Memory B cell (primary cell): ENCODE measurements around the gene PRDM1.
A peak's percentile ranks its signal among the peaks of the same experiment; 100 is the strongest.

Experiments used
- ATAC-seq: fragments of 150-1000 bp; cut with Tn5 transposase; 2 replicates; pipeline ENCODE4 v1.10.0; 2021; ENCODE audit warnings: low read depth, mild to moderate bottlenecking, moderate library complexity
- DNase-seq, 2 donors: peaks; one replicate each; pipeline ENCODE4 v3.0.0; 2022; ENCODE audit warnings: low spot score in 2 of 2
- H3K27ac Mint-ChIP-seq: one replicate; pipeline ENCODE4 v1.8.0; 2022; ENCODE audit warnings: mild to moderate bottlenecking, moderate library complexity, mixed read lengths
- H3K27me3 Mint-ChIP-seq: one replicate; pipeline ENCODE4 v1.8.0; 2022; ENCODE audit warnings: mixed read lengths
- H3K36me3 Mint-ChIP-seq: one replicate; pipeline ENCODE4 v1.8.0; 2022; ENCODE audit warnings: mild to moderate bottlenecking, mixed read lengths
- H3K4me1 Mint-ChIP-seq: one replicate; pipeline ENCODE4 v1.8.0; 2022; ENCODE audit warnings: mixed read lengths
- H3K4me3 Mint-ChIP-seq: one replicate; pipeline ENCODE4 v1.8.0; 2022; ENCODE audit warnings: mild to moderate bottlenecking, moderate library complexity, mixed read lengths
- H3K9me3 Mint-ChIP-seq: one replicate; pipeline ENCODE4 v1.8.0; 2022; ENCODE audit warnings: mixed read lengths

Gene PRDM1

DNA sequence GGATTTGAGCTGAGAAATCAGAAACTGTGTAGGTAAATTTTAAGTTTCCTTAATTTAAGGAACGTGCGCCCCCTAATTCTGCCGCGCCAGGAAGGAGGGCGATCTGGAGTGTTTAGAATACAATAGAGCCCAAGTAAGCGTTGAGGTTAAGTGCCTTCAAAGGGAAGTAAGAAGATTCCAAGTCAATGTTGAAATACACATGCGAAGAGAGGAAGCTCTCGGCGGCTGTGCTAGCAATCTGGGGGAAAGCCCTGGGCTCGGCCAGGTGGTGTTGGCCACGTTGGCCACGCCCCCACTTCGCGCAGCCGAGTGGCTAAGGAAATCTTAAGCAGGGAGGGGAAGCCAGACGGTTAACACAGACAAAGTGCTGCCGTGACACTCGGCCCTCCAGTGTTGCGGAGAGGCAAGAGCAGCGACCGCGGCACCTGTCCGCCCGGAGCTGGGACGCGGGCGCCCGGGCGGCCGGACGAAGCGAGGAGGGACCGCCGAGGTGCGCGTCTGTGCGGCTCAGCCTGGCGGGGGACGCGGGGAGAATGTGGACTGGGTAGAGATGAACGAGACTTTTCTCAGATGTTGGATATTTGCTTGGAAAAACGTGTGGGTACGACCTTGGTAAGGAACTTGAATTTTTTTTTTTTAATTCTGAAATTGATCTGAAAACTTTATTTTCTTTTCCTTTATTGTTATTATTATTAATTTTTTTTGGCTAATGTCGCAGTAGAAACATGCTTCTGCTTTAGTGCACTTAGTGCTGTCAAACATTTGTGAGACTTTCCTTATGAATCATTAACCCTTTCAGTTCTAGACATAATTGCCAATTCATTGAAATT lies at the start of gene PRDM1:
TSS of gene PRDM1 (plus strand) at position 353 of the 830 bp plus-strand sequence. CDS start at position 571, 218 bp downstream.
- Mint-ChIP-seq H3K9me3 (no peaks in the 10 kb centered on the region), H3K36me3 (no peaks in the 10 kb centered on the region), H3K4me1 (peaks cover 36% of the 10 kb centered on the region), H3K27me3 (no peaks in the 10 kb centered on the region), H3K4me3 (peak within 1 kb of the TSS; percentile 95), H3K27ac (peak within 1 kb of the TSS; percentile 95)
- DNase-seq (peak; percentile 82 to 90), ATAC-seq (peak; percentile 89)

DNA sequence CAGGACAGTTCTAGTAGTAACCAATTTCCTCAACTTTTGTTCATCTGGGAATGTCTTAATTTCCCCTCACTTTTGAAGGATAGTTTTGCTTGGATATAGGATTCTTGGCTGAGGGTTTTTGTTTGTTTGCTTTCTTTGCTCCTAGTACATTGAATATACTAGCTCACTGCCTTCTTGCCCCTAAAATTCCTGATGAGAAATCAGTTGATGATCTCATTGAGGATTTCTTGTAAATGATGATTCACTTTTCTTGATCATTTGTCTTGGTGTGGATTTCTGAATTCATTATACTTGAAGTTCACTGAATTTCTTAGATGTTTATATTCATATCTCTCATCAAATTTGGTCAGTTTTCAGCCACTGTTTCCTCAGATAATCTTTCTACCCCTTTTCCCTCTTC lies 49.1 kb upstream of the PRDM1 start:
- DNase-seq (no peak), ATAC-seq (no peak)
- H3K27ac Mint-ChIP-seq: no peak overlapping the region
- H3K36me3 Mint-ChIP-seq: peaks cover 10% of the 10 kb centered on the region
- H3K27me3 Mint-ChIP-seq: no peaks in the 10 kb centered on the region
- H3K4me3 Mint-ChIP-seq: no peak overlapping the region
- no peaks in the 10 kb centered on the region for H3K4me1 Mint-ChIP-seq
- H3K9me3 Mint-ChIP-seq: peaks cover 13% of the 10 kb centered on the region

GRCh38 chr6:106039897-106040592 lies 46.1 kb upstream of the PRDM1 start:
- H3K4me1 Mint-ChIP-seq: no peaks in the 10 kb centered on the region
- H3K4me3 Mint-ChIP-seq: no peak overlapping the region
- ATAC-seq: no peak
- H3K36me3 Mint-ChIP-seq: peaks cover 10% of the 10 kb centered on the region
- no peak for DNase-seq
- H3K27ac Mint-ChIP-seq: no peak overlapping the region
- peaks cover 13% of the 10 kb centered on the region for H3K9me3 Mint-ChIP-seq
- peaks cover 4% of the 10 kb centered on the region for H3K27me3 Mint-ChIP-seq

- Mint-ChIP-seq H3K27me3 (peaks cover 4% of the 10 kb centered on the region), H3K4me1 (no peaks in the 10 kb centered on the region), H3K4me3 (no peak overlapping the region), H3K36me3 (no peaks in the 10 kb centered on the region), H3K27ac (no peak overlapping the region), H3K9me3 (no peaks in the 10 kb centered on the region)
- ATAC-seq: no peak
- DNase-seq: no peak
Measured at GRCh38 chr6:106044151-106044550, 42.0 kb upstream of the PRDM1 start.

- Mint-ChIP-seq H3K9me3 (no peaks in the 10 kb centered on the region), H3K27me3 (peaks cover 4% of the 10 kb centered on the region), H3K4me3 (no peak overlapping the region), H3K36me3 (no peaks in the 10 kb centered on the region), H3K27ac (no peak overlapping the region), H3K4me1 (no peaks in the 10 kb centered on the region)
- ATAC-seq (no peak), DNase-seq (no peak)
Measured at GRCh38 chr6:106045077-106045476, 41.1 kb upstream of the PRDM1 start.

DNA sequence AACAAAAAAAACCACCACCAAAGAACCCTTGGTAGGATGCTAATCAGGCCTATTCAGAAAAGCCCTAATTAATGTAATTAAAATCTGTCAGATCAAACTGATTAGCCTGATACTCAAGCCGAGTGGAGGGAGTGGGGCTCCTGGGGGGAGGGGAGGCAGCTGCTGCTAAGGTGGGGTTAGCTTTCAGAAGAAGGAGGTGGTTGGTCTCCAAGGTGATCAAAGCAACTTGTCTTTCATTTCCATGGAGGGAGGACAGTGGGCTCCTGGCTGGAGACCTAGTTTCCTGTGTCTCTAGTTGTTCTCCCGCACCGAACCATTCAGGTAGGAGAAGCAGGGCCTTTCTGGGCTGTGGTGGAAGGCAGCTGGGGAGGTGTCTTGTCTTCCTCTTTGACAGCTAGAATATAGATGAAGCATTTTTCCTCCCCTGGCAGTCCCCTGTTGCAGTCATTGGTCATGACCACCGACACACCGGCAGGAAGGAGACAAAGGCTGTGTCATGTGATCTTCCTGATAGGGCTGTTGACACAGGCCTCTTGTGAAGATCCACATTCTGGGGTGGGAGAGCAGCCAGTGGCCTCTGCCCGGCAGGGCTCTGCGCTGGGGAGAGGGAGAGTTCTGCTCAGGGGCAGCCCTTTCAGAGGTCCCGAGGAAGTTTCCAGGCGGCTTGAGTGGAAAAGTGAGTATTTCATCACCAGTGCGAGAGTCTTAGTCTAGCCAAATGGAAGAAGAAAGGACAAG lies 39.9 kb upstream of the PRDM1 start:
- Mint-ChIP-seq H3K36me3 (no peaks in the 10 kb centered on the region), H3K27ac (no peak overlapping the region), H3K4me1 (no peaks in the 10 kb centered on the region), H3K4me3 (no peak overlapping the region), H3K9me3 (no peaks in the 10 kb centered on the region), H3K27me3 (peaks cover 4% of the 10 kb centered on the region)
- DNase-seq: no peak
- no peak for ATAC-seq

GRCh38 chr6:106046854-106047200 lies 39.3 kb upstream of the PRDM1 start:
- no peak for DNase-seq
- no peaks in the 10 kb centered on the region for H3K36me3 Mint-ChIP-seq
- H3K4me1 Mint-ChIP-seq: no peaks in the 10 kb centered on the region
- H3K4me3 Mint-ChIP-seq: no peak overlapping the region
- H3K27me3 Mint-ChIP-seq: peaks cover 4% of the 10 kb centered on the region
- H3K27ac Mint-ChIP-seq: no peak overlapping the region
- ATAC-seq: no peak
- no peaks in the 10 kb centered on the region for H3K9me3 Mint-ChIP-seq

DNA sequence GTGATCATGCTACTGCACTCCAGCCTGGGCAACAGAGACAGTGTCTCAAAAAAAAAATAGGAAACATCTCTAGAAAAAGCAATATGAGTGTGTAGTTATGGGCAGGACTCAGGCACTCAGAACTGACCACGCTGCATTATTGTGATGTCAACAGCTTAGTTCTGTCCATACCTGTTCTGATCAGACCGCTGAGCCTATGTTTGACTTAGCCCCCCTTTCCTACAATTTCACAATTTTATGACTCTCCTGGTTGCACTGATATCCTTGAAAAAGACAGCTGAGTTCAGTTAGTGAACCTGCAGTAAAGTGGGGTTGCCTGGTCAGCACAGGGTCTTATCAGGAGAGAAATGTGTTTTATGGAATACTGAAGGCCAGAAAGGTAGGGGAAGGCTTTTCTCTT lies 37.8 kb upstream of the PRDM1 start:
- DNase-seq (no peak), ATAC-seq (no peak)
- Mint-ChIP-seq H3K4me1 (no peaks in the 10 kb centered on the region), H3K9me3 (no peaks in the 10 kb centered on the region), H3K36me3 (no peaks in the 10 kb centered on the region), H3K4me3 (no peak overlapping the region), H3K27ac (no peak overlapping the region), H3K27me3 (peaks cover 2% of the 10 kb centered on the region)

- H3K9me3 Mint-ChIP-seq: no peaks in the 10 kb centered on the region
- ATAC-seq (no peak), DNase-seq (no peak)
- no peak overlapping the region for H3K27ac Mint-ChIP-seq
- no peak overlapping the region for H3K4me3 Mint-ChIP-seq
- no peaks in the 10 kb centered on the region for H3K27me3 Mint-ChIP-seq
- no peaks in the 10 kb centered on the region for H3K4me1 Mint-ChIP-seq
- H3K36me3 Mint-ChIP-seq: no peaks in the 10 kb centered on the region
Measured at GRCh38 chr6:106050538-106050937, 35.6 kb upstream of the PRDM1 start.

DNA sequence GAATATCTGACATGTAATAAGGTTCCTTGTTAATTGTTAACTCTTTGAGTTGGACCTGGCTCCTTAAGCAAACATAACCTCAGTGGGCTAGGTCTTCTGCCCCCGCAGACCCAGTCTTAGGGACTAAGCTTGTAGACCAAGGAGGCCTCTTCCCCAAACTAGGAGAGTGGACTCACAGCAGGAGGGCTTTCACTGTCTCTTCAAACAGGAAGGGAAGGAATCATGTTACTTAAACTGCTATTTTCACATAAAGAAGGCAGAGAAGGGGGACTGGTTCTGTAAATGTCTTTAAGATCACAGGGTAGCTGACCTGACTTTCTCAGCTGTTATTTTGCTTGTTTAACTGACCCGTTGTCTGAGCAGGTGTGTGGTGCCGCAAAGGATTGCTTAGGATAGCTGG lies 34.9 kb upstream of the PRDM1 start:
- ATAC-seq (no peak), DNase-seq (no peak)
- no peaks in the 10 kb centered on the region for H3K36me3 Mint-ChIP-seq
- no peak overlapping the region for H3K27ac Mint-ChIP-seq
- H3K27me3 Mint-ChIP-seq: no peaks in the 10 kb centered on the region
- no peaks in the 10 kb centered on the region for H3K9me3 Mint-ChIP-seq
- no peaks in the 10 kb centered on the region for H3K4me1 Mint-ChIP-seq
- H3K4me3 Mint-ChIP-seq: no peak overlapping the region

DNA sequence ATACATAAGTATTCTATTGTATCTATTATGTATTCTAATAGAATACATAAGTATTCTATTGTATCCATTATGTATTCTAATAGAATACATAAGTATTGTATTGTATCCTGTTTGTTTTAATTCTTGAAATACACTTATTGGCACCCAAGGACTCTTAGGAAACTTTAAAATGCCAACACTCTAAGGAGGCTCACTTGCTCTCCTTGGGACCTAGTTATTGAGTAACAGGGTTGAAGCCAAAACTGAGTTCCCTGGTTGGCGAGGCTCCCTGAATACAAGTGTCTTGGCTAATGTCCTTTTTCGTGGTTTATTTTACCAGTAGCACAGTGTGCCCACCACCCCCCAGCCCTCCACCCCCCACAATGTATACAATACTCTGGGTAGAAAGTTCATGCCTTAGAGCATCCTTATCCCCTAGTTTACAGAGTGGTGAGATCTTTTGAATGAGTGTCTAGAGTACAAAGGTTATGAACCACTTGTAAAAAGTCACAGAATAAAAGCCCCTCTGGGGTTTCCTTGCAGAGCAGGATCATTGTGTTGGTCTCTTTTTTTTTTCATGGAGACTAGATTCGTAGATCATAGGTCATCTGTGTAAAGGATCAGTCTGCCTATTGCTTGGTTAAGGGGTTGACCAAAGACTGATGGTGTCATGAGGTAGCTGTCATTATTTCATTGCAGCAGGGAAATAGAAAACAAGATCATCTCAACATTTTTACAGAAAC lies 32.5 kb upstream of the PRDM1 start:
- ATAC-seq: no peak
- no peaks in the 10 kb centered on the region for H3K36me3 Mint-ChIP-seq

GRCh38 chr6:106055489-106055888 lies 30.6 kb upstream of the PRDM1 start:
- no peaks in the 10 kb centered on the region for H3K27me3 Mint-ChIP-seq
- H3K4me3 Mint-ChIP-seq: no peak overlapping the region
- no peak overlapping the region for H3K27ac Mint-ChIP-seq
- ATAC-seq: no peak
- no peaks in the 10 kb centered on the region for H3K9me3 Mint-ChIP-seq
- H3K4me1 Mint-ChIP-seq: no peaks in the 10 kb centered on the region
- DNase-seq: no peak
- H3K36me3 Mint-ChIP-seq: no peaks in the 10 kb centered on the region

More for the DNA sequence above, 32.5 kb upstream of the PRDM1 start:
- no peak for DNase-seq
- Mint-ChIP-seq H3K9me3 (no peaks in the 10 kb centered on the region), H3K4me1 (no peaks in the 10 kb centered on the region), H3K27me3 (no peaks in the 10 kb centered on the region), H3K27ac (no peak overlapping the region), H3K4me3 (no peak overlapping the region)

DNA sequence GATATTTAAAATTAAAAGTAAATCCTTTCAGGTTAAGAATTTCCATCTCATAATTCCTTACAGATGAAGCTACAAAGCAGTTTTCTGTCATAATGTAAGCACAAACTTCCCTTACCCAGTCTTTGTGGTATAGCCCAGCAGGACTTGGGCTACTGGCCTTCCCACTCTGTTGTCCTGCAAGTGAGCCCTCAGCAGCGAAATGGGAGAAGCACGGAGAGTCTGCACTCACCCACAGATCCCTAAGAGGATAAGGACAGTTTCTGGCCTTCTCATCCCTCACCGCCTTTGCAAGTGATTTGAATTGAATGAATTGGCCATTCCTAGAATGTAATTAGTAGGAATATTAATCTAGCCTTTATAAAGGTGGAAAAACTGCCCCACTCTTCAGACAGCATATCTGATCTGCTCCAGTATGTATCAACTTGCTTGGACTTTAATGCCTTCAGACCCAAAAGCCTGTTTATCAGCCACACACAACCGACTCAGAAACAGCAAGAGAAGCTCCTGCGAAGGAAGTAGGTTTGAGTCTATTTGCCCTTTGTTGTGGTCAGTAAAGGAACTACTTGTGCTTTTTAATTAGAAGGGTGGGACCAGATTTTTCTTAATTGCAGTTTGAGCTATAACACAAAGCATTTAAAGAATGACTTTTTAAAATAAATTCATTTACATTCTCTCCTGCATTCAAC lies 29.9 kb upstream of the PRDM1 start:
- Mint-ChIP-seq H3K36me3 (no peaks in the 10 kb centered on the region), H3K4me1 (no peaks in the 10 kb centered on the region), H3K27ac (no peak overlapping the region), H3K9me3 (no peaks in the 10 kb centered on the region), H3K27me3 (no peaks in the 10 kb centered on the region), H3K4me3 (no peak overlapping the region)
- no peak for DNase-seq
- ATAC-seq: no peak
